Measurements from ENCODE around the gene PKNOX2. TPM values are rescaled to one million over a fixed set of nuclear protein-coding genes. Genes with fewer than 3 reads are reported as not detected.

The PKNOX2 gene
- total and polyA plus RNA-seq, 2 of the 4 experiments (the other 2 are of a cell fraction) = 0.72 to 2.3 TPM

DNA sequence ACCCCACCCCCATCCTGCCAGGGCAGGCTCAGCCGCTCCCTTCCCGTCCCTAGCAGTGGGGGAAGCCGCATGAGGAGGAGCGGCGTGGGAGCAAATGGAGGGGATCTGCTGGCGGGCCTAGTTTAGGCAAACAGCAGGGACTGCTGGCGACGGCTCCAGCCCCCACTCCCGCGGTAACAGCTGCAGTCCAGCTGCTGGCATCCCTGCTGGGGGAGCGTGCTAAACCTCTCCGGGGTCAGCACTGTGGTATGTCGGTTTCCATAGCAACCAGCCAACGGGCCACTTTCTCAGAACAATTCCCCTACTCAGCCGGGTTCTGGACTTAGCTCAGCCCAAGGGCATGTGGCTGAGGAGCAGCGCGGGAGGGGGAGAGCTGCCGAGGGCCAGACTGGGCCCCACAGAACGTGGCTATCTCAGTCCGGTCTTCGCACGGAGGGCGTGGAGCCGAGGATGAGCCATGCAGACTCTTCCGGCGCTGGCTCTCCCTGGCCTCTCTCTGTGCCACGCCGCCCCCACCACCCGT, 98.8 kb downstream of the PKNOX2 start:
- WGBS, 2 experiments (ENCODE audit: extremely low coverage in 2 of 2, insufficient read length in 1 of 2) = 0% methylated on average over 6 of the region's 29 CpGs; no CpG with 5 or more reads in 1 of the 2 experiments
- Histone ChIP-seq H4K91ac (ENCODE audit: insufficient read depth, low read depth, low read length) (peak overlapping the region; percentile 97), H3K9me1 (ENCODE audit: insufficient read depth, low read length) (peaks cover 14% of the 10 kb centered on the region), H4K5ac (ENCODE audit: low read depth, low read length) (peak overlapping the region; percentile 94), H3K36me3 (ENCODE audit: control insufficient read depth, insufficient read depth, low read length) (no peaks in the 10 kb centered on the region), H2AFZ (replicated peaks; ENCODE audit: low read length, poor library complexity) (peak overlapping the region; percentile 78), H3K9ac (ENCODE audit: low read depth, low read length) (peak overlapping the region; percentile 63), H2BK15ac (ENCODE audit: low read depth, low read length) (peak overlapping the region; percentile 99), H2AK5ac (ENCODE audit: low read depth, low read length) (peak overlapping the region; percentile 99), H2BK5ac (ENCODE audit: low read depth, low read length, poor library complexity, severe bottlenecking) (peak overlapping the region; percentile 61), H3K4me3 (ENCODE audit: insufficient read depth, low read depth, low read length) (no peak overlapping the region), H4K20me1 (ENCODE audit: insufficient read depth, low read length) (no peaks in the 10 kb centered on the region), H3K4ac (ENCODE audit: low read depth, low read length) (peak overlapping the region; percentile 99), H3K4me2 (ENCODE audit: low read depth, low read length) (peak overlapping the region; percentile 18; the same call in 1 of the 2 replicates), H3K9me3 (ENCODE audit: control insufficient read depth, insufficient read depth, low read length) (no peaks in the 10 kb centered on the region), H3K79me1 (ENCODE audit: low read depth in 1 of 2, low read length in 2 of 2) (no peaks in the 10 kb centered on the region), H2BK20ac (ENCODE audit: low read depth, low read length) (peak overlapping the region; percentile 100), H3K56ac (ENCODE audit: extremely low read depth, insufficient read depth, low read length) (peak overlapping the region; percentile 66; the same call in 1 of the 2 replicates), H3K14ac (replicated peaks; ENCODE audit: low read depth, low read length) (peak overlapping the region; percentile 94), H3K4me1 (ENCODE audit: control insufficient read depth, insufficient read depth, low read length) (peaks cover 32% of the 10 kb centered on the region), H2AK9ac (replicated peaks; ENCODE audit: low read depth, low read length, poor library complexity) (peak overlapping the region; percentile 91), H3K18ac (ENCODE audit: low read depth, low read length) (peak overlapping the region; percentile 93), H2BK120ac (ENCODE audit: low read depth, low read length) (peak overlapping the region; percentile 98), H4K8ac (ENCODE audit: low read depth in 2 of 2, low read length in 2 of 2) (peak overlapping the region; percentile 90 to 98), H3K23ac (ENCODE audit: low read depth, low read length) (peak overlapping the region; percentile 94), H3K27ac (ENCODE audit: insufficient read depth, low read length) (peak overlapping the region; percentile 93), H3K27me3 (ENCODE audit: control insufficient read depth, insufficient read depth, low read length) (no peaks in the 10 kb centered on the region)
- BruUV-seq (replicated peaks) = no TSS peak
- intact Hi-C loops (cut with micrococcal nuclease) = loop anchor here (1.0 to 10.0 kb wide), 5 partner anchors 84 to 609 kb away; partner anchors contain the start of gene PKNOX2
- ChIA-PET POLR2A (ENCODE audit: unreplicated experiment) (no interaction called here), CTCF (interaction anchor here (0.9 to 1.4 kb wide), 3 partner anchors 82 to 122 kb away, joined by 3 to 5 read pairs (median 3); no protein-coding TSS in a partner anchor)
- dilution Hi-C loops (cut with HindIII; ENCODE audit: low sequenced_read_pairs, unreplicated experiment) = no loop called here
- ATAC-seq (ENCODE audit: low read depth) (peak; percentile 93), DNase-seq (peak; percentile 100)
- in situ Hi-C loops (cut with MboI; ENCODE audit: low sequenced_read_pairs) = no loop called here
- TF ChIP-seq USF2 (IDR thresholded peaks at IDR 0.05; ENCODE audit: low read depth, low read length) = peak; percentile 54
- TF ChIP-seq, protein P1, sequence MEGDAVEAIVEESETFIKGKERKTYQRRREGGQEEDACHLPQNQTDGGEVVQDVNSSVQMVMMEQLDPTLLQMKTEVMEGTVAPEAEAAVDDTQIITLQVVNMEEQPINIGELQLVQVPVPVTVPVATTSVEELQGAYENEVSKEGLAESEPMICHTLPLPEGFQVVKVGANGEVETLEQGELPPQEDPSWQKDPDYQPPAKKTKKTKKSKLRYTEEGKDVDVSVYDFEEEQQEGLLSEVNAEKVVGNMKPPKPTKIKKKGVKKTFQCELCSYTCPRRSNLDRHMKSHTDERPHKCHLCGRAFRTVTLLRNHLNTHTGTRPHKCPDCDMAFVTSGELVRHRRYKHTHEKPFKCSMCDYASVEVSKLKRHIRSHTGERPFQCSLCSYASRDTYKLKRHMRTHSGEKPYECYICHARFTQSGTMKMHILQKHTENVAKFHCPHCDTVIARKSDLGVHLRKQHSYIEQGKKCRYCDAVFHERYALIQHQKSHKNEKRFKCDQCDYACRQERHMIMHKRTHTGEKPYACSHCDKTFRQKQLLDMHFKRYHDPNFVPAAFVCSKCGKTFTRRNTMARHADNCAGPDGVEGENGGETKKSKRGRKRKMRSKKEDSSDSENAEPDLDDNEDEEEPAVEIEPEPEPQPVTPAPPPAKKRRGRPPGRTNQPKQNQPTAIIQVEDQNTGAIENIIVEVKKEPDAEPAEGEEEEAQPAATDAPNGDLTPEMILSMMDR (conservative IDR thresholded peaks at IDR 0.05; ENCODE audit: low read depth, low read length) = no peak
- TF ChIP-seq SMC3 (IDR thresholded peaks at IDR 0.05; ENCODE audit: low read depth, low read length) = no peak
- TF ChIP-seq BHLHE40 (IDR thresholded peaks at IDR 0.05; ENCODE audit: low read depth, low read length) = peak; percentile 80
- TF ChIP-seq RAD21 (IDR thresholded peaks at IDR 0.05; ENCODE audit: low read length) = peak; percentile 10
- TF ChIP-seq MAFK (IDR thresholded peaks at IDR 0.05; ENCODE audit: low read depth, low read length) = peak; percentile 30; the same call in 1 of the 2 replicates
- peak; percentile 87 for TF ChIP-seq MAZ (IDR thresholded peaks at IDR 0.05; ENCODE audit: borderline replicate concordance, low read depth, low read length)
- TF ChIP-seq ELK1 (IDR thresholded peaks at IDR 0.05; ENCODE audit: borderline replicate concordance, low read depth, low read length) = no peak
- TF ChIP-seq CHD1 (IDR thresholded peaks at IDR 0.05; ENCODE audit: low read depth, low read length) = no peak
- no peak for TF ChIP-seq CEBPB (IDR thresholded peaks at IDR 0.05; ENCODE audit: low read depth, low read length)
- peak; percentile 48; the same call in 1 of the 2 replicates for TF ChIP-seq POLR2A (IDR thresholded peaks at IDR 0.05; ENCODE audit: low read depth, low read length)
- TF ChIP-seq MXI1 (IDR thresholded peaks at IDR 0.05; ENCODE audit: borderline replicate concordance, low read depth, low read length) = peak; percentile 67; the same call in 1 of the 2 replicates
- TF ChIP-seq RCOR1 (IDR thresholded peaks at IDR 0.05; ENCODE audit: insufficient replicate concordance, low read length) = peak; percentile 75
- no peak for TF ChIP-seq RFX5 (IDR thresholded peaks at IDR 0.05; ENCODE audit: low read depth, low read length)
- TF ChIP-seq FOS (IDR thresholded peaks at IDR 0.05; ENCODE audit: low read depth, low read length) = peak; percentile 62

Data from IMR-90 (cell line).